CD4-positive, alpha-beta T cell treated with Interleukin-4 for 4 hours (primary cell): ENCODE results near the gene CPM.
"Not testable (repeated sequence)": the region's sequence is repeated elsewhere in the genome, so short reads cannot be mapped to it uniquely, and the experiment has no call there.

ENCODE experiments used
- DNase-seq: peaks from one replicate; pipeline ENCODE4 v3.0.0-alpha.2; 2020

The CPM gene

DNA sequence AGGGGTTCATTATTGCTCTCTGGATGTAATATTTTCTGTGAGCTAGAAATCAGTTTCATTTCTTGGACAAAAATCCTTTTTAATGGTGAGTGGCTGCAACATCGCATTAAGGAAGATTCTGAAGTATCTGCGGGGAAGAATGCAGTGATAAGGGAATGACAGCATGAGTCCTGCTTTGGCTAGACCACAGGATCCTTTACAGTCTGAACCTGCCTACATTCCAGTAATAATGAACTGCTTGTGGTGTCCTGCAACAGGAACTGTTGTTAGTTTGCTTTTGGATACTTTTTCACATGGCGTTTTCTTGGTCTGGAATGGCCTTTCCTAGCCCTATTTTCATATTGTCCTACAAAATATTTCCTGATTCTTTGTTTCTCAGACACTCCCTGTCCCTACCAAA is 109.3 kb downstream of the CPM start:
- no peak for DNase-seq

DNA sequence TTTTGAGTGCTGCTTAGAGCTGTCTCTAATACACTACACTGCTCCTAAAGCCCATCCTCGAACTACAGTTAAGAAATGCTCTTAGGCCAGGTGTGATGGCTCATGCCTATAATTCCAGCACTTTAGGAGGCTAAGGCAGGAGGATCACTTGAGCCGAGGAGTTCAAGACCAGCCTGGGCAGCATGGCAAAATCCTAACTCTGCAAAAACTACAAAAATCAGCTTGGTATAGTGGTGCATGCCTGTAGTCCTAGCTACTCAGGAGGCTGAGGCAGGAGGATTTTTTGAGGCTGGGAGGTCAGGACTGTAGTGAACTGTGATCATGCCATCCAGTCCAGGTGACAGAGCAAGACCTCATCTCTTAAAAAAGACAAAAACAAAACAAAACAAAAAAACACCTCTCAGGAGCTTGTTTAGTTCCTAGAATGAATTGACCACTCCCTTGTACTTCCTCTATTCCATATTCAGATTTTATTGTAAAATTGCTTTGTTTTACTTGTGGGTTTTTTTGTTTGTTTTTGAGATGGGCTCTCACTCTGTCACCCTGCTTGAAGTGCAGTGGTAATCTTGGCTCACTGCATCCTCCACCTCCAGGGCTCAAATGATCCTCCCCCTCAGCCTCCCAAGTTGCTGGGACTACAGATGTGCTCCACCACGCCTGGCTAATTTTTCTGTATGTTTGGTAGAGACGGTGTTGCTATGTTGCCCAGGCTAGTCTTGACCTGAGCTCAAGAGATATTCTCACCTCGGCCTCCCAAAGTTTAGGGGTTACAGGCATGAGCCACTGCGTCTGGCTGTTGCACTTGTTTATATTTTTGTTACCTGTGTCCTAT is 111.4 kb downstream of the CPM start:
- DNase-seq, result no peak

DNA sequence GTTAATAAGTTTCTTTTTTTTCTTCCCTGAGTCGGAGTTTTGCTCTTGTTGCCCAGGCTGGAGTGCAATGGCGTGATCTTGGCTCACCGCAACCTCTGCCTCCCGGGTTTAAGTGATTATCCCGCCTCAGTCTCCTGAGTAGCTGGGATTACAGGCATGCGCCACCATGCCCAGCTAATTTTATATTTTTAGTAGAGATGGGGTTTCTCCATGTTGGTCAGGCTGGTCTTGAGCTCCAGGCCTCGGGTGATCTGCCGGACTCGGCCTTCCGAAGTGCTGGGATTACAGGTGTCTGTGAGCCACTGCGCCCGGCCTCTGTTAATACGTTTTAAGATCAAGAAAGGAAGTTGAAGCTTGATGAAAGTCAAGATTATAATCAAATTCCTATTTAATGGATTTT is 113.5 kb downstream of the CPM start:
- DNase-seq, result not testable (repeated sequence)

DNA sequence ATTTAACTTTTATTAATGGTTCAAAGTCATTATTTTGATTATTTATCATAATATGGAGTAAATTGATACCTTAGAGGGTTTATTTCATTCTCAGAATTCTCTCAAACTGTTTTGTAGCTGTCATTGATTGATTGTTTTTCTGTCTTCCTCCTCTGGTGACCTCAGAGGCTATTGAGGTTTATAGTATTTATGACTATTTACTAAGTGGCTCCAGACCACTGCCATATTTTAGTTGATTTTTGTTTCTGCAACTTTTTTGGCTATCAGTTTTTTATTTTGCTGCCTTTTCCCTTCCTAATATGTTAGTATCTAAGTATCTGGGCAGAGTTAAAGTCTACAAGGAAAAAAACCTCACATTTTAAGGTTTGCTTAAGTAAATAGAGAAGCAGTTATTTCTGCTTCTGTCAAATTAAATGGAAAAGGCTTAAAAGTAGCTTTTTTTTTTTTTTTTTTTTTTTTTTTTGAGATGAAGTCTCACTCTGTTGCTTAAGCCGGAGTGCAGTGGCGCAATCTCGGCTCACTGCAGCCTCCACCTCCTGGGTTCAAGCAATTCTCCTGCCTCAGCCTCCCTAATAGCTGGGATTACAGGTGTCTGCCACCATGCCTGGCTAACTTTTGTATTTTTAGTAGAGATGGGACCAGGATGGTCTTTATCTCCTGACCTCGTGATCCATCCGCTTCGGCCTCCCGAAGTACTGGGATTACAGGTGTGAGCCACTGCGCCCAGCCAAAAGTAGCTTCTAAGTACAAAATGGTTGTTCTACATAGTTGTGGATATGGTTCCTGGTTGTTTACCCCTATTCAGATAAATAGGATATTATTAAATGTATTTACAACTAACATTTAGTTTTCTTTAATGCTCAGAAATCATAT is 116.8 kb downstream of the CPM start:
- DNase-seq, result no peak

DNA sequence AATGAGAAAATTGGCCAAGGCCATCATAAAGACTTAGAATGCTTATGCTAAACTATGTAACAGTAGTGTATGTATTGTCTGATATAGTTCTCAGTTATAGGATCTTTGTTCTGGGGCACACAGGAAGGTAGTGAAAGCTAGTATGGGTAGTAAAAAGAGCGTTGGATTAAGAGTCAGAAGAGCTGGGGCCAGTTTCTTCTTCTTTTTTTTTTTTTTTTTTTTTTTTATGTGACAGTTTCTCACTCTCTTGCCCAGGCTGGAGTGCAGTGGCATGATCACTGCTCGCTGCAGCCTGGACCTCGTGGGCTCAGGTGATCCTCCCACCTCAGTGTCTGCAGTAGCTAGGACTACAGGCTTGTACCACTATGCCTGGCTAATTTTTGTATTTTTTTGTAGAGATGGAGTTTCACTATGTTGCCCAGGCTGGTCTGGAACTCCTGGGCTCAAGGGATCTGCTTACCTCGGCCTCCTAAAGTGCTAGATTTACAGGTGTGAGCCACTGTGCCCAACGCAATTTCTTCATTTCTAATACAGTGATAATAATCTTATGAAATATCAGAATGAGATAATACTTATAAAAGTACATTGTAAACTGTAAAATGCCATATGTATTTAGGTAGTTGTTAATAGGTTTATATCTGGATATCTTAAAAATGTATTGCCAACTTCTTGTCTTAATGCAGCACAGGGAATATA is 117.6 kb downstream of the CPM start:
- no peak for DNase-seq

DNA sequence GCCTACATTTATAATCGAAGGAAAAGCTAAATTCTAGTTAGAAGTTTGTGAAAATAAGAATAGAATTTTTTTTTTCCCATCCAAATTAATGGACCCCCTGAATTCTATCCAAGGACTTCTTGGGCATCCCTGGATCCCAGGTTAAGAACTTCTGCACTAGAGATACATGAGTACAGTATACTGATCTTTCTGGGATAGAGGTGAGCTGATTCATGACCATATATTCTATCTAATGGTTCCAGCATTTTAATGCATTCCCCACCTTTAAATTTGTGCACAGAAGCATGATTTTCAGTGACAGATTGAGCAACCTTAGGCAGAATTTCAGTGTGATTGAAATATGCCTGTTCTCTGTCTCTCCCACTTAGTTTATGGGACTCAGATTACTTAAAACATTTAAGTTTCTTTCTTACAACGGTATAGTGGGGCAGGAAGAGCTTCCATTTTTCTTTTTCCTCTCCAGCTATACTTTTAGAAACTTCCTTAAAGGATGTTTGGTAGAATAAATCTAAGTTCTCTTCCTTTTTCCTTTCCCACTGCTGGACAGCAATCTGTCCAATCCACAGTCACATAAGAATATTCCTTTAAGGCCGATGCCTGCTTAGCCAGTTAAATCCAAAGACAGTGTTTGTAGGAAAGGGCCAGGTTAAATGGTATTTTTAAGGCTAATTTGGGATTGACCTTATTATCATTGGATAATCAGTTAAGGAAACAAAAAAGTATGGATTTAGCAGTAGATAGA is 118.3 kb downstream of the CPM start:
- no peak for DNase-seq

DNA sequence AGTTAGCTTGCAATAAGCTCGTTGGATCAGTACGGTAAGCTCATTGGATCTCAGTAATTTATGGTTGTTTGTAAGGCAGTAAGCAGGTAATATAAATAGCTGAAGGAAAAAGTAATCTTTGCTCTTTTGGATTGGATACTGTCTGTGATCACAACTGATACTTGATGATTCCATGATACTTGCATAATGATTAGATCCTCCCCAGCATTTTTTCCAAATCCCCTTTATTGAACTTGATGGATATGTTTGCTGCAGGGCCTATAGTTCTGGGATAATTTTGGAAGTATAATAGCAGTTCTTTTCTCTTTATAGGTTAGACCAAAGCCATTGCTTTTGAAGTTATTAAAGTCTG is 119.8 kb downstream of the CPM start:
- no peak for DNase-seq

DNA sequence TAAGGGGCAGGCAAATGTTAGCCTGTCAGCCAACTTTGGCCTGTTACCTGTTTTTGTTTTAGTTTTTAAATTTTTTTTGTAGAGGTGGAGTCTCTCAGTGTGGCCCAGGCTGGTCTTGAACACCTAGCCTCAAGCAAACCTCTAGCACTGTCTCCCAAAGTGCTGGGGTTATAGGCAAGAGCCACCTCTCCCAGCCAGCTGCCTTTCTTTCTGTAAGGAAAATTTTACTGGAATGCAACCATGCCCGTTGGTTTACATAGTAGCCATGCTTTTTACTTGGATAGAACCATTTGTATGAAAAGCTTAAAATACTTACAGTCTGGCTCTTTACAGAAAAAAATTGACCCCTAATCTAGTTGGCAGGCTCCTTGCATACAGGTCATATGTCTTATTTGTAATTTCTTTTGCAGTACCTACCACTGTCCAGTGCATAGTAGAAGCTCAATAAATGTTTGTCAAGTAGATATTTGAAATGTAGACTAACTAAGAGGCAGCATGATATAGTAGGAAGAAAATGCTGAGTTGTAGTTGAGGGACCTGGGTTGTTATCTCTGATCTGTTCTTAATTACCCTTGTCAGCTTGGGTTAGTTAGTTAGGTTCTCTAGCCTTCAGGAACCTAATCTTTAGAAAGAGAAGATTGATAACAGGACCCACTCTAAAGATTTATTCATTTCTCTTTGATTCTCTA is 120.3 kb downstream of the CPM start:
- no peak for DNase-seq

DNA sequence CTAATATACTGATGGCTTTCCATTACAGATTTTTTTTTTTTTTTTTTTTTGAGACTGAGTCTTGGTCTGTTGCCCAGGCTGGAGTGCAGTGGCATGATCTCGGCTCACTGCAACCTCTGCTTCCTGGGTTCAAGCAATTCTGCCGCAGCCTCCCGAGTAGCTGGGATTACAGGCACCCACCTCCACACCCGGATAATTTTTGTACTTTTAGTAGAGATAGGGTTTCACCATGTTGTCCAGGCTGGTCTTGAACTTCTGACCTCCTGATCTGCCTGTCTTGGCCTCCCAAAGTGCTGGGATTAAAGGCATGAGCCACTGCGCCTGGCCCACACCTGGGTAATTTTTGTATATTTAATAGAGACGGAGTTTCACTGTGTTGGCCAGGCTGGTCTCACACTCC is 121.4 kb downstream of the CPM start:
- not testable (repeated sequence) for DNase-seq

DNA sequence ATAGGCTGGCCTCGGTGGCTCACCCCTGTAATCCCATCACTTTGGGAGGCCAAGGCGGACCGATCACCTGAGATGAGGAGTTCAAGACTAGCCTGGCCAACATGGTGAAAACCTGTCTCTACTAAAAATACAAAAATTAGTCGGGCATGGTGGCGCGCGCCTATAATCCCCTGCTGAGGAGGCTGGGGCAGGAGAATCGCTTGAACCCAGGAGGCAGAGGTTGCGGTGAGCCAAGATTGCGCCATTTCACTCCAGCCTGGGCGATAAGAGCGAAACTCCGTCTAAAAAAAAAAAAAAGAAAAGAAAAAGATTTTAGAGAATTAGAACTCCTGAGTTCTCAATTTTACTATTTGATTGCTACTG is 123.0 kb downstream of the CPM start:
- DNase-seq, result not testable (repeated sequence)

DNA sequence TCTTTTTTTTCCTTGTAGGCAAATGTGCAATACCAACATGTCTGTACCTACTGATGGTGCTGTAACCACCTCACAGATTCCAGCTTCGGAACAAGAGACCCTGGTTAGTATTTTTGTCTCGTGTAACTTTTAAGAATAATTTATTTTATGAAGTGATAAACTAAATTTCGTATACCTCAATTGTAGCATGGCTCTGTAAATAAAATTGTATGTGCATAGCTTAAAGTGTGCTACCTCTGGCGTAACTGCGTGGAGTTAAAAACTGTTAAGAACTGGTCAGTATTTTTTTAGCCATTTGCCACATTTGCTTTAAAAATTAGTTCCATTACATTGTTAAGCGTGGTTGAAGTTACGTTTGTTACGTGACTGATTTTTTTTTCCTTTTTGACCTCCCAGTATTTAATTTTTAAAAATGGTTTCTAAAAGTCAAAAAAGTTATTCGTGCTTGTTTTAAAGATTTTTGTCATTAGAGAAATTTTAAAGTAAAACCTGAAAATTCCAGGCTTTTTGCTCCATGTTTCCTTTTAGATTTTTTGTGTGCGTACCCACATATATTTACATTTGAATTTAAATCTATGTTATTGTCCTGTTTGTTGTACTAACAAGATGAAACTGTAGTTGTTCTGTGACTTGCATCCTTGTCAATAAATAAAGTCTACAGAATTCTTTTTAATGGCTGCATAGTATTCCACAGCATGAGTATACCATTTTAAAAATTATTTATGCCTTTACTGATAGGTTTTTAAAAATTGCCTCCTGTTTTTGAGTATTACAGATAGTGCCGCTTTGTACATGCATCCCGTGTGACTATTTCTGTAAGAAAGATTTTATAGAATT is 123.6 kb downstream of the CPM start:
- DNase-seq, result no peak

DNA sequence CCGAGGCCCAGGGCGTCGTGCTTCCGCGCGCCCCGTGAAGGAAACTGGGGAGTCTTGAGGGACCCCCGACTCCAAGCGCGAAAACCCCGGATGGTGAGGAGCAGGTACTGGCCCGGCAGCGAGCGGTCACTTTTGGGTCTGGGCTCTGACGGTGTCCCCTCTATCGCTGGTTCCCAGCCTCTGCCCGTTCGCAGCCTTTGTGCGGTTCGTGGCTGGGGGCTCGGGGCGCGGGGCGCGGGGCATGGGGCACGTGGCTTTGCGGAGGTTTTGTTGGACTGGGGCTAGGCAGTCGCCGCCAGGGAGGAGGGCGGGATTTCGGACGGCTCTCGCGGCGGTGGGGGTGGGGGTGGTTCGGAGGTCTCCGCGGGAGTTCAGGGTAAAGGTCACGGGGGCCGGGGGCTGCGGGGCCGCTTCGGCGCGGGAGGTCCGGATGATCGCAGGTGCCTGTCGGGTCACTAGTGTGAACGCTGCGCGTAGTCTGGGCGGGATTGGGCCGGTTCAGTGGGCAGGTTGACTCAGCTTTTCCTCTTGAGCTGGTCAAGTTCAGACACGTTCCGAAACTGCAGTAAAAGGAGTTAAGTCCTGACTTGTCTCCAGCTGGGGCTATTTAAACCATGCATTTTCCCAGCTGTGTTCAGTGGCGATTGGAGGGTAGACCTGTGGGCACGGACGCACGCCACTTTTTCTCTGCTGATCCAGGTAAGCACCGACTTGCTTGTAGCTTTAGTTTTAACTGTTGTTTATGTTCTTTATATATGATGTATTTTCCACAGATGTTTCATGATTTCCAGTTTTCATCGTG is 124.4 kb downstream of the CPM start:
- peak; percentile 56 for DNase-seq

DNA sequence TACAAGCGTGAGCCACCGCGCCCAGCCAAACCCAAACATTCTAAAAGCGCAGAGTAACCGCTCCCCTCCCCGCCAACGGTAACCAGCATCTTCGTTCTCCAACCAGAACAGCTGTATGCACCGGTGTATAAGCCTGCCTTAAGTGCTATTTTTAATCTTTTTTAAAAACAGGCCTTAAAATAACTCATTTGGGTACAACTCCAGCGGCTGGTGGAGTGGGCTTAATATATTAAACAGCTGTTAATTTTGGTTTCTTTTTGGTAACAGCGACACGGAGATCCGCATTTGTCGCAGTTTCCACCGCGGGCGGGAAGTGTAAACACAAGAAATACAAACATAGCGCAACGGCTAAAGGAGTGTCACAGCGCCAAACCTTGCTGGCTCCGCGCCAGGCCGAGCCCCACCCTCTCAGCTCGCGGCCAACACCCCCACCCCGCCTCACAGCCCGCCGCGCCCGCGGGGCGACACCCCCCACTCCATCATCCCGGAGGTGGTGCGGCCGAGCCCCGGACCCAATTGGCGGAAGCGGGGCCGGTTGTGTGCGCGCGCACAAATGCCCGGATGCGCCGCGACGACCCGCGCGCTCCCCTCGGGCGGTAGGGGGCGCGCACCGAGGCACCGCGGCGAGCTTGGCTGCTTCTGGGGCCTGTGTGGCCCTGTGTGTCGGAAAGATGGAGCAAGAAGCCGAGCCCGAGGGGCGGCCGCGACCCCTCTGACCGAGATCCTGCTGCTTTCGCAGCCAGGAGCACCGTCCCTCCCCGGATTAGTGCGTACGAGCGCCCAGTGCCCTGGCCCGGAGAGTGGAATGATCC is 125.2 kb downstream of the CPM start, which contains the start of gene MDM2:
Gene MDM2 (plus strand): TSS at position 602 of the 812 bp plus-strand sequence. CDS start 301 bp downstream, outside the sequence.
- peak; percentile 98 for DNase-seq

DNA sequence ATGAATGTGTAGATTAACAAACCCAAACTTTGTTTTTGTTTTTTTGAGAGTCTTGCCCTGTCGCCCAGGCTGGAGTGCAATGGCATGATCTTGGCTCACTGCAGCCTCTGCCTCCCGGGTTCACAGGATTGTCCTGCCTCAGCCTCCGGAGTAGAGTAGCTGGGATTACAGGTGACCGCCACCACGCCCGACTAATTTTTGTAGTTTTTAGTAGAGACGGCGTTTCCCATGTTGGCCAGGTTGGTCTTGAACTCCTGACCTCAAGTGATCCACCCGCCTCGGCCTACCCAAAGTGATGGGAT is 125.7 kb downstream of the CPM start:
- DNase-seq, result not testable (repeated sequence)

DNA sequence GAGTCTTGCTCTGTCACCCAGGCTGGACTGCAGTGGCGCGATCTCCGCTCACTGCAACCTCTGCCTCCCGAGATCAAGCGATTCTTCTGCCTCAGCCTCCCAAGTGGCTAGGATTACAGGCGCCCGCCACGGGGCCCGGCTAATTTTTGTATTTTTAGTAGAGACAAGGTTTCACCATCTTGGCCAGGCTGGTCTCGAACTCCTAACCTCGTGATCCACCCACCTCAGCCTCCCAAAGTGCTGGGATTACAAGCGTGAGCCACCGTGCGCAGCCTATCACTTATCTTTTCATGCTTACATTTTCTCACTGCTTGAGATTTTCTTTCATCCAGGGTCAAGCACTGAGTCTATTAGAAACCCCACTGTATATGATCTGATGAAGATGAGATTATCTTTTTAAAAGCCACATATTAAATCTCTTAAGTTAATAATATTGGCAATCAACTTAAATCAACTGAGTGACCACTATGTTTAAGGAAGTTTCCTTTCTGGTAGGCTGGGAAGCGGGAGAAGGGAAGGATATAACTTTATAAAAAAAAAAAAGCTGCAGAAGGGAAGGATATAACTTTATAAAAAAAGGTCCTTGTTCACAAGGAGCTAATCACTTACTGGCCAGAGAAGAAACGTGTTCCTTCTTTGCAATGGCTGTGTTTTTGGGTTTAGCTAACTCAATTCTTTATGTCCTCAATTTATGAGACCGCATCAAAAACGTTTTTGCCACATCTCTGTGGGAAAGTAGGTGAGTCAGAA is 126.3 kb downstream of the CPM start:
- DNase-seq, result peak; percentile 42

DNA sequence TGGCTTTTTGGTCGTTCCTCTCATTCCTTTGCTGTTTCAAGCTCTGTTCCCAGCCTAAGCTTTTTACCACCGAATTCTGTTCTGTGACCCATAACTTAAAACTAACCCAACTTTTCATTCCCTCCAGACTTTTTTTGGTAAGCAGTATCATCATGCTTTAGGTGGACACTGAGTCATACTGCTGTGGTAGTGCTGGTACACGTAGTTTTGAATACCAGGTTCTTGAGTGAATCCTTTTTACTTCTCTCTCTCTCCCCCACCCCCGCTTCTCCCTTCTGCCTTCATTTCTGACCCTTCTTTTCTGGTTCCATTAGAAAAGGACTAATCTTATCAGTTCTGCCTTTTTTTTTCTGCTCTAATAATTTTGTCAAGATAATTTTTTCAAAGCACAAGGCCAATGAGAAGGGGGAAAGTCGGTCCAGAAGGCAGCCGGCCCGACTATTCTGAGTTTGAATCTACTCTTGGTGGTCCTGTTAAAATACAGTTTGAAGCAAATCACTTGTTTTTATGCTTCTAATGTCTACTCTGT is 127.3 kb downstream of the CPM start:
- DNase-seq, result no peak

DNA sequence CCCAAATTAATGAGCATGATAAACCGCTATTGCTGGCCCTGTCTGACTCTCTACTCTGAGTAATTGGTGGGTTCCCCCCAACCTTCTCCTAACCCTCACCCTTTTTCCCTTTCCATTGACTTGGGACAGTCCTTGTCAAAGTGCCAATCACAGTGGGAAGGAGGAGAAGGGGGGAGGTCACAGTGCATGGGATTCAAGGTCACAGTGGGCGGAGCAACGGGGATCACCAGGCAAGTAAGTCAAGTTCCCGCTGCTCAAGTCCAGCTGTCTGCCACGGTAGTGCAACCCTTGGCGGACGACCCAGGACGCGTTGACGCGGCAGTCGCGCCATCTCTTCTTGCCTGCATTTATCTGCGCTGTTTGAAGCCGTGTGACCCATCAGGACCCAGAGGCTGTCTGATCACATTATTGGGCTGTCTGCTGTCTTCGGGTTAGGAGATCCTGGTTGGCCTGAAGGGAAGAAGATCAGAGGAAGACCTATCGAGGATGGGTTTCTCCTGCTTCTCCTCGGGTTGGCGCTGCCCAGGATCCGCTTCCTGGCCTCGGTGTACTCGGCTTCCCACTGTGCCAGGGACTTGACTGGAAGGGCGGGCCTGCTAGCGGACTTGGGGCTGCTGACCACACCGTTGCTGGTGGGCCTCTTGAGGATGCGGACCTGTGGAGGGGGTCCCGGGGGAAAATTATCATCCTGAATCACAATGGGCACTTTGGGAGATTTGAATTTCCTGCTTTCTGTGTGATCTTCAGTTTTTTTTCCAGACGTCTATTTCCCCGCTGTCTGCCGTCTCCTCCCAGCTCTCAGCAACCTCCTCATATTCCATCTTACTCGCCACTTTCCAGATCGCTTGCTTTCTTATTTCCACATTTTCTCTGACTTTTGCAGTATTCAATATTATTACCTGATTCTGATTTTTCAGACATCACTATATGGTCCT is 128.0 kb downstream of the CPM start:
- DNase-seq, result no peak
